Gastroesophageal sphincter (tissue), 3 donors: Measurements from ENCODE around the gene PAPPA2.

Experiments used
- CTCF ChIP-seq, 4 experiments: fragments of 200-600 bp in 2 of 4; fragments of 450-650 bp in 2 of 4; sonication (generic) in 1 of 4; IDR thresholded peaks; one replicate each; pipeline ENCODE4 v1.5.1; 2017 to 2019; ENCODE audit warnings: antibody characterized with exemption in 4 of 4, mild to moderate bottlenecking in 2 of 4, moderate library complexity in 2 of 4
- POLR2AphosphoS5 ChIP-seq: sonication (generic); formaldehyde crosslinking; IDR thresholded peaks from one replicate; pipeline ENCODE4 v1.6.1; 2017; ENCODE audit warnings: antibody characterized with exemption

- TF ChIP-seq CTCF (IDR thresholded peaks at IDR 0.05) (no peak), POLR2AphosphoS5 (no peak)
These were observed 333.6 kb downstream of the PAPPA2 start for GRCh38 chr1:176796583-176796982.
